Pons (tissue), 1 donor: Measurements from ENCODE around the gene RASSF5.
A peak's percentile ranks its signal among the peaks of the same experiment; 100 is the strongest.

ENCODE experiments used
- DNase-seq: peaks from one replicate; pipeline ENCODE4 v3.0.0-alpha.2; 2016; ENCODE audit warnings: low spot score

Gene RASSF5

GRCh38 chr1:206507284-206508129 lies at the start of gene RASSF5:
RASSF5 (plus strand) TSS chr1:206507531; CDS start chr1:206507603, 72 bp downstream.
- DNase-seq = no peak

- no peak for DNase-seq
Measured at GRCh38 chr1:206459703-206460102, 47.6 kb upstream of the RASSF5 start.

GRCh38 chr1:206460836-206461426 lies 46.4 kb upstream of the RASSF5 start:
- DNase-seq = no peak

GRCh38 chr1:206461602-206462455 lies 45.5 kb upstream of the RASSF5 start:
- DNase-seq = peak; percentile 75

GRCh38 chr1:206463137-206463536 lies 44.2 kb upstream of the RASSF5 start:
- DNase-seq = no peak

- DNase-seq = no peak
Measured at GRCh38 chr1:206463911-206464310, 43.4 kb upstream of the RASSF5 start.

GRCh38 chr1:206464456-206464964 lies 42.8 kb upstream of the RASSF5 start:
- DNase-seq = peak; percentile 65

- no peak for DNase-seq
Measured at GRCh38 chr1:206465951-206466350, 41.4 kb upstream of the RASSF5 start.

- DNase-seq = no peak
Measured at GRCh38 chr1:206466840-206467649, 40.3 kb upstream of the RASSF5 start.

GRCh38 chr1:206467915-206468314 lies 39.4 kb upstream of the RASSF5 start:
- peak; percentile 71 for DNase-seq

- DNase-seq = no peak
Measured at GRCh38 chr1:206468571-206468970, 38.8 kb upstream of the RASSF5 start.

GRCh38 chr1:206469411-206469932 lies 37.9 kb upstream of the RASSF5 start:
- no peak for DNase-seq

- peak; percentile 78 for DNase-seq
Measured at GRCh38 chr1:206469933-206470691, 37.2 kb upstream of the RASSF5 start, which contains the start of gene IKBKE. IKBKE (plus strand) TSS chr1:206470476; CDS start chr1:206473228, 2,752 bp downstream.

GRCh38 chr1:206470692-206471414 lies 36.5 kb upstream of the RASSF5 start:
- DNase-seq = no peak

- DNase-seq = no peak
Measured at GRCh38 chr1:206471415-206471801, 35.9 kb upstream of the RASSF5 start.

- no peak for DNase-seq
Measured at GRCh38 chr1:206472024-206472423, 35.3 kb upstream of the RASSF5 start.

GRCh38 chr1:206472454-206472853 lies 34.9 kb upstream of the RASSF5 start:
- DNase-seq = no peak

GRCh38 chr1:206472886-206473285 lies 34.4 kb upstream of the RASSF5 start:
- DNase-seq = no peak

- no peak for DNase-seq
Measured at GRCh38 chr1:206476058-206476457, 31.3 kb upstream of the RASSF5 start.

GRCh38 chr1:206476591-206476990 lies 30.7 kb upstream of the RASSF5 start:
- no peak for DNase-seq
